ENCODE data around the gene PELI3. TPM values are rescaled to one million over a fixed set of nuclear protein-coding genes. Genes with fewer than 3 reads are reported as not detected.

The PELI3 gene, protein sequence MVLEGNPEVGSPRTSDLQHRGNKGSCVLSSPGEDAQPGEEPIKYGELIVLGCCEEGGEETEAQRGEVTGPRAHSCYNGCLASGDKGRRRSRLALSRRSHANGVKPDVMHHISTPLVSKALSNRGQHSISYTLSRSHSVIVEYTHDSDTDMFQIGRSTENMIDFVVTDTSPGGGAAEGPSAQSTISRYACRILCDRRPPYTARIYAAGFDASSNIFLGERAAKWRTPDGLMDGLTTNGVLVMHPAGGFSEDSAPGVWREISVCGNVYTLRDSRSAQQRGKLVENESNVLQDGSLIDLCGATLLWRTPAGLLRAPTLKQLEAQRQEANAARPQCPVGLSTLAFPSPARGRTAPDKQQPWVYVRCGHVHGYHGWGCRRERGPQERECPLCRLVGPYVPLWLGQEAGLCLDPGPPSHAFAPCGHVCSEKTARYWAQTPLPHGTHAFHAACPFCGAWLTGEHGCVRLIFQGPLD
- total RNA-seq (10 to 100 TPM in 1 of 5 donors, 1 to 10 TPM in 3, under 1 TPM in 1; 0.58 to 11.2 (median 6.4) TPM), polyA plus RNA-seq (1 to 10 TPM; 7.3 to 9.8 (median 9.3) TPM)
- long read RNA-seq, donor 1: 0 reads
- long read RNA-seq, donor 2, partial matches to known transcripts: 6 of 7 reads
- long read RNA-seq, donor 2, other reads (novel, unspliced or antisense): 0 of 7 reads
- long read RNA-seq, donor 3, partial matches to known transcripts: 0 of 1 reads
- long read RNA-seq, donor 3, other reads (novel, unspliced or antisense): 0 of 1 reads
- long read RNA-seq, donor 4: 0 reads
- long read RNA-seq, donor 5: 0 reads
- long read RNA-seq, donor 6, partial matches to known transcripts: 0 of 1 reads
- long read RNA-seq, donor 6, other reads (novel, unspliced or antisense): 0 of 1 reads
- long read RNA-seq, donor 7: 0 reads
- long read RNA-seq, donor 8, partial matches to known transcripts: 6 of 6 reads
- long read RNA-seq, donor 8, other reads (novel, unspliced or antisense): 0 of 6 reads
- long read RNA-seq, donor 9: 0 reads
- long read RNA-seq, donor 10: 0 reads

DNA sequence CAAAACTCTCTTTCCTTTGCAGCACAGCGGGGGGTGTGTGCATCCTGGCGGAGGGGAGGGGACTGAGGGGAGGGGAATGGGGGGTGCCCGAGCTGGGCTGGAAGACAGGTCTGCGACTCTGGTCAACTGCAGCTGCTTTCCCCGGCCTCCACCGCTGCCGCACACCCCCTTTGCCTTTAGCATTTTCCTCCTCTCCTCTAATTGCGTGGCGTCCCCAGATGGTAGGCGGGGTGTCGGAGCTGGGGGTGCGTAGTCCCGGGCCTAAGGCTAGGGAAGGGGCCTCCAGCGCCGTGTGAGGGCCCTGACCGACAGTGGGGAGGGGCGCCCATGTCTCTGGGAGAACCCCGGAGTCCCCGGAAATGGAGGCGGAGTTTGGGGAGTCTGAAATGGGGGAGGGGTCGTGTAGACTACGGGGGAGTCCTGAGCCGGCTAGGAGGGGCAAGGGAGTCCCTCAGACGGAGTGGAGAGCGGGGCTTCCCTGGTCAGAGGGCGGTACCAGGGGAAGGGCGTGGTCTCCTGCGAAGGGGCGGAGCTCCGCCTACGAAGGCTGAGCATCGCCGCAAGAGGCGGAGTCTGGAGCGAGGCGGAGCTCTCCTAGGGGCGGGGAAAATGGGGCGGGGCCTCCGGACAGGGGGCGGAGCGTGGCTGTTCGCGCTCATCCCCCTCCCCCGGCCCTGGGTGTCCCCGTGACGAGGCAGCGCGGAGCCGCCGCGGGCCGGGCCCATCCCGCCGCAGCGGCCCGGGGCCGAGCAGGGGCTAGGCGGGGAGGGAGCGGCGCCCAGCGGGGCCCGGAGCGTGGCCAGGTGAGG, at the start of gene PELI3:
TSS of gene PELI3 (plus strand) at position 681 of the 809 bp plus-strand sequence. CDS start 1,224 bp downstream, outside the sequence.
- H3K27ac ChIP-seq: peak within 1 kb of the TSS; percentile 56 to 85 (median 77)
- intact Hi-C loops (cut with DNase I; ENCODE audit: low total_unique reads): no loop called here
- no peaks in the 10 kb centered on the region for H3K9me3 ChIP-seq
- TF ChIP-seq EP300 (IDR thresholded peaks at IDR 0.05) (no peak), POLR2AphosphoS5 (IDR thresholded peaks at IDR 0.05) (peak in 2 of 3 donors; percentile 47 to 67)
- peak; percentile 95 to 98 for DNase-seq
- H3K36me3 ChIP-seq: peaks cover 0 to 12% (median 9%) of the 10 kb centered on the region in 4 donors
- H3K4me1 ChIP-seq: peaks cover 15 to 36% (median 21%) of the 10 kb centered on the region in 4 donors
- WGBS, 5 donors: 0 to 1% (median 0%) methylated on average over 22 to 63 of the region's 63 CpGs
- H3K27me3 ChIP-seq: no peaks in the 10 kb centered on the region
- peak within 1 kb of the TSS; percentile 67 to 76 (median 70) for H3K4me3 ChIP-seq

DNA sequence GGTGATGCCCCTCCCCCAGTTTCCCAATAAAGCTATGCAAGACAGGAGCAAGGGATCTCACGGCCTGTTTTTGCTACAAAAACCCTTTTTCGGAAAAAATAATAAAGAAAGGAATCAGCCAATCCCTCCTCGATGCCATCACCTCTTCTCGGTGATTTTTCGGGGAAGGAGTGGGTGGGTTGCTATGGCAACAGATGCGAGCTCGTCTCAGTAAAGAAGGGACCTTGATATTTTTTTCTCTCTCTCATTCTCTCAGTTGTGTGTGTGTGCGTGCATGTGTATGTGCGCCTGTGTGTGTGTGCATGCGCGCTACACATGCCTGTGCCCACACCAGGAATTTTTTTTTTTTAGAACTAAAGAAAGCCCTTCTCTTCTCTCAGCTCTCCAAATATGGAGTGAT, 49.7 kb upstream of the PELI3 start:
- peak overlapping the region in 1 of 5 donors; percentile 79 for H3K27ac ChIP-seq
- no peaks in the 10 kb centered on the region for H3K9me3 ChIP-seq
- no peak for DNase-seq
- H3K27me3 ChIP-seq: peaks cover 0 to 77% (median 37%) of the 10 kb centered on the region in 3 donors
- 64 to 71% (median 67%) methylated on average over 11 of the region's 11 CpGs for WGBS, 5 donors
- no peak for TF ChIP-seq POLR2A (IDR thresholded peaks at IDR 0.05)
- TF ChIP-seq EP300 (IDR thresholded peaks at IDR 0.05): no peak
- no peak for TF ChIP-seq POLR2AphosphoS5 (IDR thresholded peaks at IDR 0.05)
- TF ChIP-seq, protein P1, sequence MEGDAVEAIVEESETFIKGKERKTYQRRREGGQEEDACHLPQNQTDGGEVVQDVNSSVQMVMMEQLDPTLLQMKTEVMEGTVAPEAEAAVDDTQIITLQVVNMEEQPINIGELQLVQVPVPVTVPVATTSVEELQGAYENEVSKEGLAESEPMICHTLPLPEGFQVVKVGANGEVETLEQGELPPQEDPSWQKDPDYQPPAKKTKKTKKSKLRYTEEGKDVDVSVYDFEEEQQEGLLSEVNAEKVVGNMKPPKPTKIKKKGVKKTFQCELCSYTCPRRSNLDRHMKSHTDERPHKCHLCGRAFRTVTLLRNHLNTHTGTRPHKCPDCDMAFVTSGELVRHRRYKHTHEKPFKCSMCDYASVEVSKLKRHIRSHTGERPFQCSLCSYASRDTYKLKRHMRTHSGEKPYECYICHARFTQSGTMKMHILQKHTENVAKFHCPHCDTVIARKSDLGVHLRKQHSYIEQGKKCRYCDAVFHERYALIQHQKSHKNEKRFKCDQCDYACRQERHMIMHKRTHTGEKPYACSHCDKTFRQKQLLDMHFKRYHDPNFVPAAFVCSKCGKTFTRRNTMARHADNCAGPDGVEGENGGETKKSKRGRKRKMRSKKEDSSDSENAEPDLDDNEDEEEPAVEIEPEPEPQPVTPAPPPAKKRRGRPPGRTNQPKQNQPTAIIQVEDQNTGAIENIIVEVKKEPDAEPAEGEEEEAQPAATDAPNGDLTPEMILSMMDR (IDR thresholded peaks at IDR 0.05): no peak
- H3K4me1 ChIP-seq: peaks cover 9 to 59% (median 32%) of the 10 kb centered on the region in 4 donors
- no peaks in the 10 kb centered on the region for H3K36me3 ChIP-seq
- intact Hi-C loops (cut with DNase I; ENCODE audit: low total_unique reads): no loop called here
- H3K4me3 ChIP-seq: no peak overlapping the region

DNA sequence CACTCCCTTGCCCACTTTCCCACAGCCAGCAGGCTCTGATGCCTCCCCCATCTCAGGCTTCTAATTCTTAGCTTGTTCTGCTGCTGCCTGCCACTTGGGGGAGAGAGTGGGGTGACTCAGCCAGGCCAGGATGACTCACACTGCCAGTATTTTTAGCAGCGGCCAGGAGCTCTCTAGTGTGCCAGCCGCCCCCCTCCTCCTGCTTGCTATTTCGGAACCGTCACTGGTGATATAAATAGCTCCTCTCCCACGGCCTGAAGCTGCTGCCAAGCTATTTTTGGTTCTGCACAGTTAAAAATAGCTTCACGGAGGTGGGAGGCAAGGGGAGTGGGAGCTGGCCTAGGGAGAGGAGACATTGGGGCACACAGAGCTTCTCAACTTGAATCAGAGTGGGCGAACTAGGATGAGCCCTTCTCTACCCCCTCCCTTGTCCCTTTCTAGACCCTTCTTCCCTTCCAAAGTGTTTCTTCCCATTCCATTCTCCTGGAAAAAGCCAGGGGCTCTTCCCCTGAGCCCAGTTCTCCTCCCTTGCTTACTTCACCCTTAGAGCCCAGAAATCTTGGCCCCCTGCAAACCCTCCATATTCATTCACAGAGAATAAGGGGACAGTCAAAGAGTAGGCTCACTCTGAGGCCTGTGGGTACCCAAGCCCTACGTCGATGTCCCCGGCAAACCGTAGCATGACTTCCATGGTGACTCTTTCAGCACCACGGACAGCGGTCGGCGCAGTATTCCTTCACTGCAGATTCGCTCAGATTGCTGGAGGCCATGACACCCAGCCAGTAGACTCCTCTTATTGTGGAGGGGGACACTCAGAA, 48.3 kb upstream of the PELI3 start:
- WGBS, 5 donors: 9 to 20% (median 12%) methylated on average over 14 to 16 of the region's 16 CpGs
- TF ChIP-seq POLR2A (IDR thresholded peaks at IDR 0.05) (no peak), POLR2AphosphoS5 (IDR thresholded peaks at IDR 0.05) (peak; percentile 12 to 60 (median 15))
- TF ChIP-seq, protein P1 (IDR thresholded peaks at IDR 0.05): peak in 1 of 7 experiments; percentile 17
- intact Hi-C loops (cut with DNase I; ENCODE audit: low total_unique reads): no loop called here
- Histone ChIP-seq H3K9me3 (no peaks in the 10 kb centered on the region), H3K4me3 (no peak overlapping the region), H3K36me3 (peaks cover 0 to 12% (median 5%) of the 10 kb centered on the region in 4 donors), H3K4me1 (peaks cover 9 to 47% (median 28%) of the 10 kb centered on the region in 4 donors), H3K27me3 (peaks cover 0 to 70% (median 37%) of the 10 kb centered on the region in 3 donors), H3K27ac (peak overlapping the region in 1 of 5 donors; percentile 79)
- peak; percentile 48 to 88 for DNase-seq

DNA sequence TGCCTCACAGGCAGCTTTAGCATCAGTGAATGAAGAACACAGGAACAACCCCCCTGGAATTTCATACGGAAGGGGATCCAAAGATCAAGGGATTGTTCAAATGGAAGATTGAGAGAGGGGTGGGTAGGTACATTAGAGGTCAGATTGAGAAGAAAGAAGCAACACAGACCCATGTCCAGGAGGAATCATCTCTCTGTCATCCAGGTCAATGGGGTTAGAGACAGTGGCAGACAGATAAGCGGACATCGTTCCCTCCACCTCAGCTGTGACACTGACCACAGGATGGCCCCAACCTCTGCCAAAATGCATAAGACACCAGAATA, 47.8 kb upstream of the PELI3 start:
- intact Hi-C loops (cut with DNase I; ENCODE audit: low total_unique reads): no loop called here
- Histone ChIP-seq H3K27me3 (peaks cover 0 to 65% (median 36%) of the 10 kb centered on the region in 3 donors), H3K27ac (peak overlapping the region in 1 of 5 donors; percentile 79), H3K4me1 (peaks cover 9 to 41% (median 27%) of the 10 kb centered on the region in 4 donors), H3K4me3 (no peak overlapping the region), H3K9me3 (no peaks in the 10 kb centered on the region), H3K36me3 (peaks cover 0 to 18% (median 8%) of the 10 kb centered on the region in 4 donors)
- TF ChIP-seq POLR2A (IDR thresholded peaks at IDR 0.05) (no peak), EP300 (IDR thresholded peaks at IDR 0.05) (no peak), POLR2AphosphoS5 (IDR thresholded peaks at IDR 0.05) (no peak)
- TF ChIP-seq, protein P1 (IDR thresholded peaks at IDR 0.05): no peak
- 40 to 57% (median 48%) methylated on average over 3 of the region's 3 CpGs for WGBS, 5 donors
- no peak for DNase-seq

Measured in stomach (tissue), 19 donors.